HG03520 (cell line): ENCODE measurements around the gene CELSR1.
"Not testable (repeated sequence)": the region's sequence is repeated elsewhere in the genome, so short reads cannot be mapped to it uniquely, and the experiment has no call there.

Experiments
- ATAC-seq: cut with Tn5 transposase; IDR thresholded peaks from one replicate; pipeline ENCODE4 v1.9.1; 2021; ENCODE audit warnings: mild to moderate bottlenecking, moderate library complexity; ENCODE audit not compliant: unreplicated experiment

CELSR1 gene

GRCh38 chr22:46422896-46423295 is 114.5 kb downstream of the CELSR1 start:
- ATAC-seq, result no peak

GRCh38 chr22:46421267-46421666 is 116.2 kb downstream of the CELSR1 start:
- ATAC-seq, result no peak

GRCh38 chr22:46419754-46420571 is 117.5 kb downstream of the CELSR1 start:
- no peak for ATAC-seq

- no peak for ATAC-seq
These were observed 118.6 kb downstream of the CELSR1 start for GRCh38 chr22:46418827-46419226.

GRCh38 chr22:46417769-46418168 is 119.7 kb downstream of the CELSR1 start:
- ATAC-seq, result no peak

GRCh38 chr22:46416891-46417580 is 120.4 kb downstream of the CELSR1 start:
- no peak for ATAC-seq

- no peak for ATAC-seq
These were observed 120.9 kb downstream of the CELSR1 start for GRCh38 chr22:46416520-46416871.

GRCh38 chr22:46415776-46416519 is 121.5 kb downstream of the CELSR1 start:
- no peak for ATAC-seq

- no peak for ATAC-seq
These were observed 122.7 kb downstream of the CELSR1 start for GRCh38 chr22:46414704-46415103.

GRCh38 chr22:46413725-46414379 is 123.6 kb downstream of the CELSR1 start:
- no peak for ATAC-seq

- ATAC-seq, result no peak
These were observed 126.1 kb downstream of the CELSR1 start for GRCh38 chr22:46411347-46411746.

- ATAC-seq, result no peak
These were observed 127.1 kb downstream of the CELSR1 start for GRCh38 chr22:46410291-46410808.

- no peak for ATAC-seq
These were observed 127.7 kb downstream of the CELSR1 start for GRCh38 chr22:46409631-46410210.

GRCh38 chr22:46408568-46409506 is 128.6 kb downstream of the CELSR1 start:
- no peak for ATAC-seq

GRCh38 chr22:46407748-46408147 is 129.7 kb downstream of the CELSR1 start:
- ATAC-seq, result no peak

- ATAC-seq, result no peak
These were observed 130.6 kb downstream of the CELSR1 start for GRCh38 chr22:46406791-46407190.

GRCh38 chr22:46406349-46406748 is 131.1 kb downstream of the CELSR1 start:
- ATAC-seq, result no peak

- no peak for ATAC-seq
These were observed 131.5 kb downstream of the CELSR1 start for GRCh38 chr22:46405901-46406300.

GRCh38 chr22:46403880-46404279 is 133.5 kb downstream of the CELSR1 start:
- not testable (repeated sequence) for ATAC-seq
